GM18505 (cell line): ENCODE results near the gene MARCKSL1.

Experiments
- ATAC-seq: cut with Tn5 transposase; IDR thresholded peaks from one replicate; pipeline ENCODE4 v1.9.1; 2021; ENCODE audit not compliant: unreplicated experiment
- POLR2A ChIP-seq: IDR thresholded peaks from 4 replicates; pipeline ENCODE4 v1.6.1; 2011; ENCODE audit warnings: borderline replicate concordance; ENCODE audit not compliant: insufficient read depth, insufficient read length; ENCODE audit errors: extremely low read depth

The MARCKSL1 gene

GRCh38 chr1:32345289-32345827, 9.3 kb upstream of the MARCKSL1 start:
- TF ChIP-seq POLR2A, result no peak
- no peak for ATAC-seq

- ATAC-seq, result no peak
- no peak for TF ChIP-seq POLR2A
Measured at GRCh38 chr1:32342704-32343103, 6.7 kb upstream of the MARCKSL1 start.

GRCh38 chr1:32341971-32342370, 5.9 kb upstream of the MARCKSL1 start:
- no peak for TF ChIP-seq POLR2A

GRCh38 chr1:32341186-32341757, 5.2 kb upstream of the MARCKSL1 start:
- TF ChIP-seq POLR2A, result no peak
- ATAC-seq, result no peak

More at GRCh38 chr1:32341971-32342370, 5.9 kb upstream of the MARCKSL1 start:
- no peak for ATAC-seq

GRCh38 chr1:32339363-32339978, 3.4 kb upstream of the MARCKSL1 start:
- no peak for ATAC-seq
- no peak for TF ChIP-seq POLR2A

- no peak for ATAC-seq
- no peak for TF ChIP-seq POLR2A
Measured at GRCh38 chr1:32338637-32339145, 2.7 kb upstream of the MARCKSL1 start.

GRCh38 chr1:32337855-32338636, 2.0 kb upstream of the MARCKSL1 start:
- TF ChIP-seq POLR2A, result no peak
- no peak for ATAC-seq

GRCh38 chr1:32336963-32337675, 1.1 kb upstream of the MARCKSL1 start:
- ATAC-seq, result no peak
- no peak for TF ChIP-seq POLR2A

- TF ChIP-seq POLR2A, result no peak
- ATAC-seq, result no peak
Measured at GRCh38 chr1:32336591-32336932, 529 bp upstream of the MARCKSL1 start.

GRCh38 chr1:32335535-32335789, 571 bp downstream of the MARCKSL1 start:
- TF ChIP-seq POLR2A, result no peak
- ATAC-seq, result no peak

- ATAC-seq, result no peak
- peak; percentile 17 for TF ChIP-seq POLR2A
Measured at GRCh38 chr1:32334864-32335534, 1.0 kb downstream of the MARCKSL1 start.

- ATAC-seq, result no peak
- peak; percentile 52 for TF ChIP-seq POLR2A
Measured at GRCh38 chr1:32334274-32334861, 1.7 kb downstream of the MARCKSL1 start.
